AML-193 (cell line): ENCODE results near the gene ZNF396.

Experiments used
- DNase-seq, 2 experiments: peaks; one replicate each; lab custom pipeline; 2025; lab: John Stamatoyannopoulos, UW

ZNF396 gene

GRCh38 chr18:35383136-35383535 lies 6.0 kb upstream of the ZNF396 start:
- DNase-seq = no peak

DNA sequence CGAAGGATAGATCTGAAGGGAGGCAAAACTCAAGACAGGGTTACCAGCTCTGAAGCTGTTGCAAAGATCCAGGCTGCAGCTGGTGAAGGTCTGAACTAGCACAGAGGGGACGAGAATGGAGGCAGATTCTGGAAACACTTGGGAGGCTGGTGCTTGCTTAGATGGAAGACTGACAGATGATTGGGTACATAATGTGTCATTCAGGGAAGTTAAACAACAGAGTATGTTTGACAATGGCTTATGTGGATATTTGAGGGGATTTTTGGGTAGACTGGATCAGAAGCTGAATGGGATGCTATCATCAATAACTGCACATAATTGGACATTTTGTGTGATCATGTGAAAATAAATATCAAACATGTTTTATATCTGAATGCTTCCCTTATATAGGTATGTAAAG lies 2.3 kb upstream of the ZNF396 start:
- DNase-seq = no peak

GRCh38 chr18:35378574-35378896 lies 1.4 kb upstream of the ZNF396 start:
- peak; percentile 2 to 8 for DNase-seq

DNA sequence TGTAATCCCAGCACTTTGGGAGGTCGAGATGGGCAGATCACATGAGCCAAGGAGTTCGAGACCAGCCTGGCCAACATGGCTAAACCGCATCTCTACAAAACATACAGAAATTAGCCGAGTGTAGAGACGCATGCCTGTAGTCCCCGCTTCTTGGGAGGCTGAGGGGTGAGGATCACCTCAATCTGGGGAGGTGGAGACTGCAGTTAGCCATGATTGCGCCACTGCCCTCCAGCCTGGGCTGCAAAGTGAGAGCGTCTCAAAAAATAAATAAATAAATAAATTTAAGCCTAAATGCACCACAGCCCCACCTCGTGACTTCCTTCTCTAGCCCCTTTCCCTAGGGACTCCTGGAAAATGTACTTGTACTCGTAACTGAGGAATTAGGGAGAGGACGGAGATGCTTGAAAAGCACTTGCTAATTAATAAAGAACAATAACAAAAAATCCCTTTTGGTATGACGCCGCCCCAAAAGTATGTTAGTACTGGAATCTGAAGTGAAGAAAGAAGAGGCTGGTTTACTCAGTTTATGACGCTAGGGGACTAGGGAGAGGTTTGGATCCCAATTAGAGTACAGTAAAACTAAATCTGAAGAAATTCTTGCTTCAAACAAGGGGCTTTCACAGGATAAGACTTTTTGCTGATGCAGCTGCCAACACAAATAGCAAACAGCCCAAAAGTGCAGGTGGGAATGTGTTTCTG lies 887 bp upstream of the ZNF396 start:
- DNase-seq = no peak

- DNase-seq = peak; percentile 53 to 55
These were observed 770 bp downstream of the ZNF396 start for GRCh38 chr18:35376393-35376741.

DNA sequence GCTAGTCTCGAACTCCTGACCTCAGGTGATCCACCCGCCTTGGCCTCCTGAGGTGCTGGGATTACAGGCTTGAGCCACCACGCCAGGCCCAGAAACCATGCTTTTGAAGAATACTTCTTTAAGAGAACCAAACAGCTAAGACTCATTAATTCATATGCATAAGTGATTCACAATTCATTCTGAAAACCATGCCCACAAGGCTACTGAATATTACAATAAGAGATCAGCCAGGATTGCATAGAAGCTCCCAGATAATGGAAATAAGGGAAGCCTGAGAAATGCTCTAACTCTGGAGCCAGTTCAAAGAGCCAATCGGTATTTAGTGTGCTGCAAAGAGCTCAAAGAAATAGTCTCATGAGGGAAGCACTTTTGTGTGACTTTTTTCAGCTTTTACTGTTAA lies 2.4 kb downstream of the ZNF396 start:
- no peak for DNase-seq

- DNase-seq = no peak
These were observed 5.5 kb downstream of the ZNF396 start for GRCh38 chr18:35371412-35372195.

DNA sequence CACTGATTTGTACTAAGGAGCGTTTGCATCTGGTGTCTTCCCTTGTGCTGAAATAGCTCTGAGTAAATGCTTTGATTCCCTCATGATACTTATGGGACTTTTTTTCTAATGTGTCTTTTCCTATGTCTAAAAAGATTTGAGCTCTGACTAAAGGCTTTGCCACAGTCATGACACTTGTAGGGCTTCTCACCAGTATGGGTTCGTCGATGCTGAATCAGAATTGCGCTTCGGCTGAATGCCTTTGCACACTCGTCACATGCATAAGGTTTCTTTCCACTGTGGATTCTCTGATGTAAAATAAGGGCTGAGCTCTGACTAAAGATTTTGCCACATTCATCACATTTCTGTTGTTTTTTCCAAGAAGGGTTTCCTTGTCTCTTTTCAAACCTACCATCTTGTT lies 8.0 kb downstream of the ZNF396 start:
- no peak for DNase-seq

DNA sequence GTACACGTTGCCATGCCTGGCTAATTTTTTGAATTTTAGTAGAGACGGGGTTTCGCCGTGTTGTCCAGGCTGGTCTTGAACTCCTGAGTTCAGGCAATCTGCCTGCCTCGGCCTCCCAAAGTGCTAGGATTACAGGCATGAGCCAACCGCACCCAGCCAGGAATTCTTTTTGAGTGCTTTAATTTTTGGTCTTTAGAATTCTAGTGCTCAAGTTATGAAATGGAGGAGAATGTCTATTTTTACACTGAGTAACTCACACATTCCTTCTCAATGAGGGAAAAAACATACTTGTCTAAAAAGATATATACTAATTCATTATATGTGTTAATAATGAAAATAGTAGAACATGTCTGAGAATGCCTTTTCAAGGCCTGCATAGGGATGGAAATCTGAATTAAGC lies 8.5 kb downstream of the ZNF396 start:
- DNase-seq = no peak

GRCh38 chr18:35362531-35362930 lies 14.6 kb downstream of the ZNF396 start:
- DNase-seq = no peak

GRCh38 chr18:35361570-35362321 lies 15.4 kb downstream of the ZNF396 start:
- no peak for DNase-seq

- DNase-seq = peak; percentile 81 to 85
These were observed 22.0 kb downstream of the ZNF396 start for GRCh38 chr18:35355140-35355618.

GRCh38 chr18:35352778-35353177 lies 24.4 kb downstream of the ZNF396 start:
- DNase-seq = no peak

- DNase-seq = no peak
These were observed 24.9 kb downstream of the ZNF396 start for GRCh38 chr18:35352283-35352682.

GRCh38 chr18:35348001-35348400 lies 29.1 kb downstream of the ZNF396 start:
- DNase-seq = no peak

- no peak for DNase-seq
These were observed 31.2 kb downstream of the ZNF396 start for GRCh38 chr18:35345950-35346349.

DNA sequence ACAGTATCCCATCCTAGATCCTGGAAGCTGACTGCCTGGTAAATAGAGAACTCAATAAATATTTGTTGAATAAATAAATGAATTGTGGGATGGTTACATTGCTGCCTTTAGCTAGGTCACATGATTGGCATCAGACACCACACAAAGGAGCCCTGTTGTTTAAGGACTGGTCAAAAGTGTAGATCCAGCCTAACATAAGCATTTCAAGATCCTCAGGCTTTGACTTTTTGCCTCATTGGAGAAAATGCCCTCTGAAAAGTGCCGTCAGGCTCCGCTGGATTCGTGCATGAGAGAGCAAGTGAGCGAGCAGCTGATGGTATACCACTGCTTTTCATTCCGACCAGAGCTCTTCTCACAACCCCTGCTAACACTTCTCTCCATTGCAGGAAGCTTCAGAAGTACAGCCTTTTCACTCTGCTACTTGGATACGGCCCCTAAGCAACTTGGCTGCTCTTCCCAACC lies 31.6 kb downstream of the ZNF396 start:
- DNase-seq = no peak

GRCh38 chr18:35344736-35345459 lies 32.2 kb downstream of the ZNF396 start:
- no peak for DNase-seq

GRCh38 chr18:35343936-35344735 lies 33.0 kb downstream of the ZNF396 start, which contains the start of gene ZNF24:
ZNF24 (minus strand) TSS chr18:35344420; CDS start chr18:35340650, 3,770 bp downstream.
- peak; percentile 79 to 87 for DNase-seq

GRCh38 chr18:35343488-35343935 lies 33.6 kb downstream of the ZNF396 start:
- DNase-seq = no peak

DNA sequence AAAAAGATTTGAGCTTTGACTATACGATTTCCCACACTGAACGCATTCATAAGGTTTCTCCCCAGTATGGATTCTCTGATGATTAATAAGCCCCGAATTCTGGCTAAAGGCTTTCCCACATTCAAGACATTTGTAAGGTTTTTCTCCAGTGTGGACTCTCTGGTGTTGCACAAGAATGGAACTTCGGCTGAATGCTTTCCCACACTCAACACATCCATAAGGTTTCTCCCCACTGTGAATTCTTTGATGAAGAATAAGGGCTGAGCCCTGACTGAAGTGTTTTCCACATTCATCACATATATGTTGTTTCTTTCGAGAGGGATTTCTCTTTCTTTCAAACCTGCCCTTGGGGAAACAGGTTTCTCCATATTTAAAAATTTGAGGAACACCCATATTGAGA lies 39.9 kb downstream of the ZNF396 start:
- DNase-seq = no peak
